ENCODE results near the gene KCNV2. TPM values are rescaled to one million over a fixed set of nuclear protein-coding genes. Genes with fewer than 3 reads are reported as not detected.
A peak's percentile ranks its signal among the peaks of the same experiment; 100 is the strongest.

Gene KCNV2
- total RNA-seq, 6 experiments from 2014 or later: not detected

DNA sequence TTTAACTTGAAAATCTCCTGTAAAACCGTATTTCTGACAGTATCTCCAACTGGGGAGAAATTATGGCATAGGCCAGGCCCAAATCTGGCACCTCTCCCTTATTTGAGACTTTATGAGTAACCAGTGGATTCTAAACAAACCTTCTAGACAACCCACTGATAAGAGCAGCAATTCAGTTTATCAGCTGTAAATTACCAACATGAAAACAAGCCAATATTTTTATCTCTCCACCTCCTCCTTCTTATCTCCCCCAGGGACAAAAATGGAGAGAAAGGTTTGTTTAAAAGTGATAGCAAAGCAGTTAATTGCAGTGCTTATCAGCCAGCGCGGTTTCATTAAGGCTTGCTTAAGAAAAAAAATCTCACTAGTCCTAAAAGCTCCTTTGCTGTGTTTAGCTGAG lies 53.8 kb downstream of the KCNV2 start:
- H3K36me3 ChIP-seq: peaks cover 0 to 2% (median 0%) of the 10 kb centered on the region in 4 donors
- no peak for DNase-seq
- WGBS (ENCODE audit: insufficient coverage, low coverage, low lambda C conversion rate, missing lambda C conversion rate): 44% methylated on average over 3 of the region's 3 CpGs

DNA sequence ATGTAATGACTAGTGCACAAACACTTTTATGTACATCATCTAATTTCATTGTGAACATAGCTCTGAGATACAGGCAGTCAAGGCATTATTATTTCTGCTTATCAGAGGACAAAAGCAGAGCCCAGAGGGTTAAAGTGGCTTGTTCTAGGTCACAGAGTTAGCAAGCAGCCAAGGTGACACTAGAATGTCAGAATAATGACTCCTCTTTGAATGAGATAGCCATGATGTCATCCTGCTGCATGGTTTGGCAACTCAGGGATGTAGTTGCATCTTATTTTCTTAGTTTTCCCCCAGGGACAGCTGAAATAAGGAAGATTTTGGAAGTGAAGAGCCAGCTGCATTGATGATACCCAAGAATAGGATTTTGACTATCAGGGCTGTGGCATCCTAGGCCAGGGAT lies 54.4 kb downstream of the KCNV2 start:
- ATAC-seq: peak in 1 of 4 donors; percentile 32
- peaks cover 0 to 2% (median under 1%) of the 10 kb centered on the region in 4 donors for H3K36me3 ChIP-seq
- TF ChIP-seq, protein P1, sequence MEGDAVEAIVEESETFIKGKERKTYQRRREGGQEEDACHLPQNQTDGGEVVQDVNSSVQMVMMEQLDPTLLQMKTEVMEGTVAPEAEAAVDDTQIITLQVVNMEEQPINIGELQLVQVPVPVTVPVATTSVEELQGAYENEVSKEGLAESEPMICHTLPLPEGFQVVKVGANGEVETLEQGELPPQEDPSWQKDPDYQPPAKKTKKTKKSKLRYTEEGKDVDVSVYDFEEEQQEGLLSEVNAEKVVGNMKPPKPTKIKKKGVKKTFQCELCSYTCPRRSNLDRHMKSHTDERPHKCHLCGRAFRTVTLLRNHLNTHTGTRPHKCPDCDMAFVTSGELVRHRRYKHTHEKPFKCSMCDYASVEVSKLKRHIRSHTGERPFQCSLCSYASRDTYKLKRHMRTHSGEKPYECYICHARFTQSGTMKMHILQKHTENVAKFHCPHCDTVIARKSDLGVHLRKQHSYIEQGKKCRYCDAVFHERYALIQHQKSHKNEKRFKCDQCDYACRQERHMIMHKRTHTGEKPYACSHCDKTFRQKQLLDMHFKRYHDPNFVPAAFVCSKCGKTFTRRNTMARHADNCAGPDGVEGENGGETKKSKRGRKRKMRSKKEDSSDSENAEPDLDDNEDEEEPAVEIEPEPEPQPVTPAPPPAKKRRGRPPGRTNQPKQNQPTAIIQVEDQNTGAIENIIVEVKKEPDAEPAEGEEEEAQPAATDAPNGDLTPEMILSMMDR (IDR thresholded peaks at IDR 0.05): no peak
- no peak for TF ChIP-seq POLR2A (IDR thresholded peaks at IDR 0.05)

More for the DNA sequence above, 53.8 kb downstream of the KCNV2 start:
- Histone ChIP-seq H3K27me3 (no peaks in the 10 kb centered on the region), H3K4me3 (no peak overlapping the region), H3K9me3 (no peaks in the 10 kb centered on the region), H3K4me1 (no peaks in the 10 kb centered on the region), H3K27ac (no peak overlapping the region)
- intact Hi-C loops (cut with DNase I): no loop called here
- TF ChIP-seq, protein P1 (IDR thresholded peaks at IDR 0.05): no peak
- no peak for TF ChIP-seq POLR2A (IDR thresholded peaks at IDR 0.05)
- peak in 1 of 4 donors; percentile 56 for ATAC-seq

DNA sequence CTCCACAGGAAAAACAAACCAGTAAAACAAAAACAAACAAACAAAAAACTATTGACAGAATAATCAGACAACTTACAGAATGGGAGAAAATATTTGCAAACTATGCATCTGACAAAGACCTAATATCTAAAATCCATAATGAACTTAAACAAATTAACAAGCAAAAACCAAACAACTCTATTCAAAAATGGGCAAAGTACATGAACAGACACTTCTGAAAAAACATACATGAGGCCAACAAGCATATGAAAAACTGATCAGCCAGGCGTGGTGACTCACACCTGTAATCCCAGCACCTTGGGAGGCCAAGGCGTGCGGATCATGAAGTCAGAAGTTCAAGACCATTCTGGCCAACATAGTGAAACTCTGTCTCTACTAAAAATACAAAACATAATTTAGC lies 60.1 kb downstream of the KCNV2 start:
- Histone ChIP-seq H3K27me3 (no peaks in the 10 kb centered on the region), H3K36me3 (peaks cover 0 to 12% (median 5%) of the 10 kb centered on the region in 4 donors), H3K4me1 (no peaks in the 10 kb centered on the region), H3K9me3 (peaks cover 0 to 5% (median 0%) of the 10 kb centered on the region in 4 donors), H3K4me3 (no peak overlapping the region), H3K27ac (no peak overlapping the region)
- no peak for DNase-seq
- 97% methylated on average over 3 of the region's 3 CpGs for WGBS (ENCODE audit: insufficient coverage, low coverage, low lambda C conversion rate, missing lambda C conversion rate)
- TF ChIP-seq POLR2A (IDR thresholded peaks at IDR 0.05): no peak
- TF ChIP-seq, protein P1 (IDR thresholded peaks at IDR 0.05): no peak
- no peak for ATAC-seq
- intact Hi-C loops (cut with DNase I): no loop called here

More for the DNA sequence above, 54.4 kb downstream of the KCNV2 start:
- H3K9me3 ChIP-seq: no peaks in the 10 kb centered on the region
- H3K27me3 ChIP-seq: no peaks in the 10 kb centered on the region
- no peak overlapping the region for H3K4me3 ChIP-seq
- no peak overlapping the region for H3K27ac ChIP-seq
- no peak for DNase-seq
- intact Hi-C loops (cut with DNase I): no loop called here
- H3K4me1 ChIP-seq: no peaks in the 10 kb centered on the region

DNA sequence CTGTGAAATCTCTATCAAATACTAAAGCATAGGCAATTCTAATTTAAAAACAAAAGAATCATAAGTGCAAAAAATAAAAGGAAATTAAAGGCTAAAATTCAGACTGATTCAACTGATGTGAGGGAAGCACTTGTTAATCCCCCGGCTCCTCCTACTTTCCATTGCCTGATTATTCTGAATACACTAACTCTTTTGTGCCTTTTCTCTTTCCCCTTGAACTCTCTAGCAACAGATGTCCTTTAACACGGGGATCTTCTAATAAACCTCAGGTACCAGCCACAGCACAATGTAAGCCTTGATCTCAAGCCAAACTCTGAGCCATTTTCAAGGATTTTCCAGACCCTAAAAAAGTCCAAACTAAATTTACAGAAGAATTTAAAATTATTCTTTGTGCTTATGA lies 61.5 kb downstream of the KCNV2 start:
- Histone ChIP-seq H3K4me1 (no peaks in the 10 kb centered on the region), H3K4me3 (no peak overlapping the region), H3K9me3 (peaks cover 0 to 5% (median 0%) of the 10 kb centered on the region in 4 donors), H3K27me3 (no peaks in the 10 kb centered on the region), H3K27ac (no peak overlapping the region), H3K36me3 (peaks cover 0 to 12% (median 5%) of the 10 kb centered on the region in 4 donors)
- intact Hi-C loops (cut with DNase I): no loop called here
- 94% methylated on average over 2 of the region's 2 CpGs for WGBS (ENCODE audit: insufficient coverage, low coverage, low lambda C conversion rate, missing lambda C conversion rate)
- DNase-seq (no peak), ATAC-seq (no peak)
- no peak for TF ChIP-seq POLR2A (IDR thresholded peaks at IDR 0.05)
- TF ChIP-seq, protein P1 (IDR thresholded peaks at IDR 0.05): no peak

Other genes with a start within 250 kb of the KCNV2 start
- gene VLDLR, start 95.7 kb upstream of the KCNV2 start, total RNA-seq: 10 to 100 TPM in 1 of 6 experiments, 1 to 10 TPM in 4, under 1 TPM in 1; 0.72 to 12.9 (median 3.5) TPM
- gene PUM3, start 126.6 kb downstream of the KCNV2 start, total RNA-seq: 10 to 100 TPM in 5 of 6 experiments, 1 to 10 TPM in 1; 6.8 to 20.5 (median 16.9) TPM